Measurements from ENCODE around the gene CLTCL1. TPM values are rescaled to one million over a fixed set of nuclear protein-coding genes. Genes with fewer than 3 reads are reported as not detected.

The CLTCL1 gene
- total and polyA plus RNA-seq, 10 donors = 1.0 to 12.4 (median 6.1) TPM

DNA sequence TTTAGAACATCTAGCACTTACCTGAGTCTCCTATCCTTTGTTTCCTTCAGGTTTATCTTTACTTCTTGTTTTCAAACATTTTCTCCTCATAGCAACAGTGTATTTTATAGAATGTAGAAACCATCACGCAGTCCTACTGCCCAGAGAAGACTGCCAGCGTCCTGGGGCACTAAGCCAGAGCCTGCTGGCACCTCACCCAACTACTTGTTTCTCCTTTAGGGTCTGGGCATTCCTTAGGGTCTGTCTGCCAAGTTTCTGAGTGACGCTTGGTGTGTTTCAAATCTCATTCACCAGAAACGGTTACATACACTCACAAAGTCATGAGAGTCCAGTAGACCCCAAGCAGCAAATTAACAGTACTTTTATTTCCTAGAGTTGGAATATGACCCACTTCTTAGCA, 63.3 kb downstream of the CLTCL1 start:
- no peak for TF ChIP-seq CTCF (IDR thresholded peaks at IDR 0.05 in 8 of 11, conservative IDR thresholded peaks at IDR 0.05 in 3 of 11)
- Histone ChIP-seq H3K4me1 (no peaks in the 10 kb centered on the region), H3K36me3 (peaks cover 0 to 100% (median 2%) of the 10 kb centered on the region in 6 donors), H3K27me3 (replicated peaks in 1 of 7) (no peaks in the 10 kb centered on the region), H3K27ac (no peak overlapping the region), H3K9me3 (no peaks in the 10 kb centered on the region), H3K4me3 (no peak overlapping the region)
- intact Hi-C loops (cut with DNase I; ENCODE audit: low total_unique reads) = no loop called here
- no peak for DNase-seq
- WGBS, 5 donors = 82 to 94% (median 82%) methylated on average over 4 of the region's 4 CpGs

DNA sequence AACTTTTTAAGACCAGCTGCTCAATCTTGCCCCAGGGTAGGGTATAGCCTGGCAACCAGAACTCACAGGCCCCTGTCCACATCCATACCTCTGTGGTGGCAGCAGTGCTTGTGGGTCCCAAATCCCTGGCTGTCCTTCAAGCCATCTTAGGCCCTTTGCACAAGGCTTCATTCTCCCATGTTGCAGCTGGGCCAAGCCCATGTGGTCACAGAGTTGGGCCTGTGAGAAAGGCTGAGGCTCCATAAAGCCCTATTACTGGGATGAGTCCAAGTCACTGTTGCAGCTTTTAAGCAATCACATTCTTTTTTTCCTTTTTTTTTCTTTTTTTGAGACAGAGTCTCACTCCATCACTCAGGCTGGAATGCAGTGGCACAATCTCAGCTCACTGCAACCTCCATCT, 65.1 kb downstream of the CLTCL1 start:
- H3K36me3 ChIP-seq = peaks cover 0 to 100% (median under 1%) of the 10 kb centered on the region in 6 donors
- intact Hi-C loops (cut with DNase I; ENCODE audit: low total_unique reads) = no loop called here
- no peak for TF ChIP-seq POLR2A (IDR thresholded peaks at IDR 0.05)
- no peak for TF ChIP-seq CTCF (IDR thresholded peaks at IDR 0.05 in 8 of 11, conservative IDR thresholded peaks at IDR 0.05 in 3 of 11)
- TF ChIP-seq POLR2AphosphoS5 (IDR thresholded peaks at IDR 0.05) = no peak
- H3K27ac ChIP-seq = no peak overlapping the region
- no peaks in the 10 kb centered on the region for H3K4me1 ChIP-seq
- H3K27me3 ChIP-seq (replicated peaks in 1 of 7) = no peaks in the 10 kb centered on the region
- no peak for DNase-seq
- no peaks in the 10 kb centered on the region for H3K9me3 ChIP-seq
- no peak overlapping the region for H3K4me3 ChIP-seq

- WGBS, 5 donors = 88 to 95% (median 91%) methylated on average over 3 of the region's 3 CpGs
- Histone ChIP-seq H3K27ac (no peak overlapping the region), H3K4me1 (no peaks in the 10 kb centered on the region), H3K4me3 (no peak overlapping the region), H3K36me3 (peaks cover 0 to 100% (median 3%) of the 10 kb centered on the region in 6 donors), H3K9me3 (no peaks in the 10 kb centered on the region), H3K27me3 (replicated peaks in 1 of 7) (no peaks in the 10 kb centered on the region)
- TF ChIP-seq POLR2A (IDR thresholded peaks at IDR 0.05) = no peak
- TF ChIP-seq CTCF (IDR thresholded peaks at IDR 0.05 in 8 of 11, conservative IDR thresholded peaks at IDR 0.05 in 3 of 11) = no peak
- no peak for TF ChIP-seq POLR2AphosphoS5 (IDR thresholded peaks at IDR 0.05)
- no peak for DNase-seq
- intact Hi-C loops (cut with DNase I; ENCODE audit: low total_unique reads) = no loop called here
Measured at GRCh38 chr22:19225560-19225959, 66.0 kb downstream of the CLTCL1 start.

DNA sequence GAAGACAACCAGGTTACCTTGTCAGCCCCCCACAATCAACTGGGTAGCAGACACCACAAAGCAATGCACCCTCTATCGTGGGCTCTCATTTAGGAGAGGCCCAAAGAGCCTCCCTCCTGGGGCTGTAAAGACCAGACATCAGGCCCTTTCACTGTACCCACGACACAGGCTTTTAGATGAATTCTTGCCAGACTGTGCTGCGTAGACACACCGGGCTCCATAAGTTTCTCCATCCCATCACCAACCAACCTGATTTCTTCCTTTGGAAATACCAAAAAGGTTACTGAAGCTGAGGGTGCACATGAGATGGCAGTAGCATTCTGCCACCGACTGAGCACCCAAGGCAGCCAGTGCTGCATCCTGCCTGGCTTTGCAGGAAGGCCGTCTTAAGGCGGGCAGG, 66.5 kb downstream of the CLTCL1 start:
- intact Hi-C loops (cut with DNase I; ENCODE audit: low total_unique reads) = no loop called here
- H3K27ac ChIP-seq = no peak overlapping the region
- H3K27me3 ChIP-seq (replicated peaks in 1 of 7) = no peaks in the 10 kb centered on the region
- no peak for TF ChIP-seq POLR2AphosphoS5 (IDR thresholded peaks at IDR 0.05)
- H3K4me1 ChIP-seq = no peaks in the 10 kb centered on the region
- peaks cover 0 to 100% (median 4%) of the 10 kb centered on the region in 6 donors for H3K36me3 ChIP-seq
- DNase-seq = no peak
- H3K9me3 ChIP-seq = no peaks in the 10 kb centered on the region
- H3K4me3 ChIP-seq = no peak overlapping the region
- 91 to 99% (median 94%) methylated on average over 7 of the region's 7 CpGs for WGBS, 5 donors

- WGBS, 5 donors = 85 to 97% (median 89%) methylated on average over 5 of the region's 5 CpGs
- H3K27ac ChIP-seq = no peak overlapping the region
- no peak for DNase-seq
- no peaks in the 10 kb centered on the region for H3K27me3 ChIP-seq (replicated peaks in 1 of 7)
- no peaks in the 10 kb centered on the region for H3K4me1 ChIP-seq
- H3K4me3 ChIP-seq = no peak overlapping the region
- H3K9me3 ChIP-seq = no peaks in the 10 kb centered on the region
- intact Hi-C loops (cut with DNase I; ENCODE audit: low total_unique reads) = no loop called here
- TF ChIP-seq POLR2AphosphoS5 (IDR thresholded peaks at IDR 0.05) (no peak), POLR2A (IDR thresholded peaks at IDR 0.05) (no peak), CTCF (IDR thresholded peaks at IDR 0.05 in 8 of 11, conservative IDR thresholded peaks at IDR 0.05 in 3 of 11) (no peak)
- peaks cover 0 to 100% (median 4%) of the 10 kb centered on the region in 6 donors for H3K36me3 ChIP-seq
Measured at GRCh38 chr22:19224557-19224956, 67.0 kb downstream of the CLTCL1 start.
